ENCODE data around the gene PCSK5. TPM values are rescaled to one million over a fixed set of nuclear protein-coding genes. Genes with fewer than 3 reads are reported as not detected.

PCSK5 gene
- total and polyA plus RNA-seq, 2 donors (not counting 3 experiments of a cell fraction or from before 2014, with no cell fraction given), result 2.6 to 4.8 TPM

DNA sequence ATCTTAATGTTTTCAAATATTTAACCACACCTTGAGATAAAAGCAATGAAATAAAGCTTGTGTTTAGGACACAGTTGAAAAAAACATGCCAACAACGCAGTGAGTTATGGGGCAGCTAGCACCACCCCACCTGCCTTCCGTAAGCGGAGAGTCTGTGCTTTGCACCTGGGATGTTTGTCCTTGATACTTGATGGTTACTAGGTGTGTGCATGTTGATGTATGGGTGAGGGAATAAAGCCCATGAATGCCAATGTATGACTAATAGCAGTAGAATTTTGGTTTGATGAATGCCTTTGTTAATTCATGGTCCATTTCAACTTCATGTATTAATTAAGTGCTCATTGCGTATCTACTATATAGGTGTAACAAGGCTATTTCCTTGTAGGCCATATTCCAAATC lies 74.0 kb downstream of the PCSK5 start:
- H3K4me1 ChIP-seq (ENCODE audit: control insufficient read depth, extremely low read depth, insufficient read depth, low read length), result no peaks in the 10 kb centered on the region
- no peaks in the 10 kb centered on the region for H3K79me2 ChIP-seq (ENCODE audit: control insufficient read depth, insufficient read depth, low read length)
- H3K36me3 ChIP-seq (ENCODE audit: control insufficient read depth in 2 of 2, extremely low read depth in 1 of 2, insufficient read depth in 2 of 2, low read length in 2 of 2), result no peaks in the 10 kb centered on the region
- no peaks in the 10 kb centered on the region for H3K27me3 ChIP-seq (ENCODE audit: control insufficient read depth in 2 of 2, insufficient read depth in 2 of 2, low read length in 2 of 2)
- BruUV-seq (replicated peaks), result no TSS peak
- H3K9me3 ChIP-seq (replicated peaks; ENCODE audit: control insufficient read depth, insufficient read depth, low read length), result no peaks in the 10 kb centered on the region
- H2AFZ ChIP-seq (ENCODE audit: low read depth, low read length), result no peak overlapping the region
- H3K9ac ChIP-seq (replicated peaks; ENCODE audit: extremely low read depth, insufficient read depth, low read length), result no peak overlapping the region
- intact Hi-C loops (cut with micrococcal nuclease), result no loop called here
- no peaks in the 10 kb centered on the region for H4K20me1 ChIP-seq (replicated peaks; ENCODE audit: control insufficient read depth, extremely low read depth, insufficient read depth, low read length)
- TF ChIP-seq FOS (IDR thresholded peaks at IDR 0.05; ENCODE audit: borderline replicate concordance, insufficient read depth, low read length) (no peak), EZH2 (IDR thresholded peaks at IDR 0.05; ENCODE audit: borderline replicate concordance, low read depth, low read length, severe bottlenecking) (no peak), JUN (IDR thresholded peaks at IDR 0.05; ENCODE audit: borderline replicate concordance, insufficient read depth, insufficient read length, low read depth) (no peak), MYC (IDR thresholded peaks at IDR 0.05; ENCODE audit: low read depth, low read length) (no peak), POLR2AphosphoS5 (IDR thresholded peaks at IDR 0.05; ENCODE audit: insufficient read depth, low read depth, low read length) (no peak), POLR2A (IDR thresholded peaks at IDR 0.05; ENCODE audit: low read depth, low read length) (no peak), CTCF (IDR thresholded peaks at IDR 0.05; ENCODE audit: extremely low read depth in 1 of 2, insufficient read depth in 1 of 2, low read depth in 1 of 2, low read length in 2 of 2) (no peak), MAX (IDR thresholded peaks at IDR 0.05; ENCODE audit: insufficient read depth, insufficient read length) (no peak), GATA2 (IDR thresholded peaks at IDR 0.05; ENCODE audit: insufficient read depth, insufficient read length, low read depth, low read length) (no peak)
- dilution Hi-C loops (cut with MboI; ENCODE audit: extremely low pct_ligation_motif_present, low sequenced_read_pairs), result no loop called here
- ChIA-PET CTCF (interaction anchor here (1.1 kb wide), 1 partner anchor 11 kb away, joined by 3 read pairs; no protein-coding TSS in a partner anchor), POLR2A (no interaction called here)
- no peak for DNase-seq (ENCODE audit: low read depth, low spot score)
- no peak overlapping the region for H3K4me3 ChIP-seq (replicated peaks in 1 of 3; ENCODE audit: insufficient read depth in 1 of 3, low read depth in 1 of 3, low read length in 3 of 3)
- H3K4me2 ChIP-seq (ENCODE audit: insufficient read depth, low read length), result no peak overlapping the region
- no peak for FAIRE-seq
- no peaks in the 10 kb centered on the region for H3K9me1 ChIP-seq (replicated peaks; ENCODE audit: control insufficient read depth, extremely low read depth, insufficient read depth, low read length)
- no peak overlapping the region for H3K27ac ChIP-seq (ENCODE audit: insufficient read depth, low read depth, low read length)
